H9 (cell line): Measurements from ENCODE around the gene ACAP2. TPM values are rescaled to one million over a fixed set of nuclear protein-coding genes. Genes with fewer than 3 reads are reported as not detected.

Experiments
- DNase-seq: peaks from one replicate; pipeline ENCODE4 v3.0.0-alpha.2; 2017
- H2AFZ ChIP-seq: one replicate; pipeline ENCODE4 v1.6.1; 2013; ENCODE audit warnings: mild to moderate bottlenecking, low read length, control low read depth, moderate library complexity
- H2AK5ac ChIP-seq: 2 replicates; pipeline ENCODE4 v1.6.1; 2013; ENCODE audit warnings: low read length, control low read depth, mixed read lengths; ENCODE audit not compliant: insufficient read length
- H2BK120ac ChIP-seq: one replicate; pipeline ENCODE4 v1.6.1; 2013; ENCODE audit warnings: low read depth, mild to moderate bottlenecking, low read length, control low read depth, inconsistent platforms; ENCODE audit not compliant: poor library complexity, severe bottlenecking
- H2BK12ac ChIP-seq: 2 replicates; pipeline ENCODE4 v1.6.1; 2013; ENCODE audit warnings: low read length, control low read depth, mixed read lengths, low read depth; ENCODE audit not compliant: insufficient read length
- H2BK15ac ChIP-seq: 2 replicates; pipeline ENCODE4 v1.6.1; 2013; ENCODE audit warnings: low read depth, low read length, control low read depth
- H2BK20ac ChIP-seq: one replicate; pipeline ENCODE4 v1.6.1; 2013; ENCODE audit warnings: low read depth, mild to moderate bottlenecking, low read length, control low read depth, inconsistent platforms; ENCODE audit not compliant: poor library complexity, severe bottlenecking
- H2BK5ac ChIP-seq: 2 replicates; pipeline ENCODE4 v1.6.1; 2013; ENCODE audit warnings: low read length, control low read depth, mixed read lengths; ENCODE audit not compliant: insufficient read length
- H3K14ac ChIP-seq: 2 replicates; pipeline ENCODE4 v1.6.1; 2013; ENCODE audit warnings: low read length, control low read depth; ENCODE audit not compliant: insufficient read depth
- H3K18ac ChIP-seq: 2 replicates; pipeline ENCODE4 v1.6.1; 2013; ENCODE audit warnings: low read depth, mild to moderate bottlenecking, mixed read lengths, low read length, control low read depth; ENCODE audit not compliant: insufficient read length
- H3K23ac ChIP-seq: 2 replicates; pipeline ENCODE4 v1.6.1; 2013; ENCODE audit warnings: low read length, control low read depth, mixed read lengths, low read depth; ENCODE audit not compliant: insufficient read length
- H3K23me2 ChIP-seq: 2 replicates; pipeline ENCODE4 v1.6.1; 2013; ENCODE audit warnings: low read depth, mild to moderate bottlenecking, mixed read lengths, low read length, control low read depth; ENCODE audit not compliant: insufficient read length, poor library complexity, severe bottlenecking
- H3K27ac ChIP-seq: 2 replicates; pipeline ENCODE4 v1.5.1; 2013; ENCODE audit warnings: low read length, control low read depth, mixed read lengths, low read depth; ENCODE audit not compliant: insufficient read length
- H3K27me3 ChIP-seq: 2 replicates; pipeline ENCODE4 v1.6.1; 2013; ENCODE audit warnings: low read length, control low read depth, inconsistent platforms; ENCODE audit not compliant: insufficient read depth
- H3K4ac ChIP-seq: 2 replicates; pipeline ENCODE4 v1.6.1; 2013; ENCODE audit warnings: low read depth, mild to moderate bottlenecking, control low read depth, inconsistent platforms, low read length, moderate library complexity
- H3K4me1 ChIP-seq: 2 replicates; pipeline ENCODE4 v1.6.1; 2013; ENCODE audit warnings: low read length, control low read depth, inconsistent platforms; ENCODE audit not compliant: insufficient read depth
- H3K4me2 ChIP-seq: 2 replicates; pipeline ENCODE4 v1.6.1; 2013; ENCODE audit warnings: low read length, control low read depth, mixed read lengths; ENCODE audit not compliant: insufficient read length, insufficient read depth
- H3K56ac ChIP-seq: 2 replicates; pipeline ENCODE4 v1.6.1; 2013; ENCODE audit warnings: low read depth, mild to moderate bottlenecking, mixed read lengths, low read length, control low read depth; ENCODE audit not compliant: insufficient read length
- H3K79me1 ChIP-seq: 2 replicates; pipeline ENCODE4 v1.6.1; 2013; ENCODE audit warnings: low read depth, mild to moderate bottlenecking, moderate library complexity, low read length, control low read depth, inconsistent platforms; ENCODE audit not compliant: insufficient read depth, poor library complexity, severe bottlenecking
- H3K79me2 ChIP-seq: 2 replicates; pipeline ENCODE4 v1.6.1; 2013; ENCODE audit warnings: low read length, control low read depth, inconsistent platforms; ENCODE audit not compliant: insufficient read depth
- H3K9ac ChIP-seq: 2 replicates; pipeline ENCODE4 v1.6.1; 2013; ENCODE audit warnings: low read length, control low read depth, mixed read lengths; ENCODE audit not compliant: insufficient read length; ENCODE audit errors: extremely low read depth
- H3K9me3 ChIP-seq: one replicate; pipeline ENCODE4 v1.6.1; 2013; ENCODE audit warnings: low read depth, low read length, inconsistent platforms; ENCODE audit not compliant: control insufficient read depth
- H3T11ph ChIP-seq: one replicate; pipeline ENCODE4 v1.6.1; 2013; ENCODE audit warnings: mild to moderate bottlenecking, low read length, control low read depth, inconsistent platforms
- H4K20me1 ChIP-seq: one replicate; pipeline ENCODE4 v1.6.1; 2013; ENCODE audit not compliant: control insufficient read depth, insufficient read length, insufficient read depth
- H4K5ac ChIP-seq: 2 replicates; pipeline ENCODE4 v1.6.1; 2013; ENCODE audit warnings: low read depth, mild to moderate bottlenecking, mixed read lengths, low read length, control low read depth; ENCODE audit not compliant: insufficient read length
- H4K8ac ChIP-seq: replicated peaks from 2 replicates; pipeline ENCODE4 v1.6.1; 2013; ENCODE audit warnings: low read length, control low read depth, mixed read lengths, low read depth; ENCODE audit not compliant: insufficient read length
- H4K91ac ChIP-seq: 2 replicates; pipeline ENCODE4 v1.6.1; 2013; ENCODE audit warnings: low read depth, mild to moderate bottlenecking, moderate library complexity, mixed read lengths, low read length, control low read depth; ENCODE audit not compliant: insufficient read length
- H3K27ac Mint-ChIP-seq, 3 experiments: 2 replicates in 2 of 3; 3 replicates in 1 of 3; pipeline ENCODE4 v1.8.0; 2020 to 2021; ENCODE audit warnings: mixed read lengths in 3 of 3, mild to moderate bottlenecking in 1 of 3, moderate library complexity in 1 of 3
- H3K27me3 Mint-ChIP-seq: 2 replicates; pipeline ENCODE4 v1.8.0; 2021; ENCODE audit warnings: low read depth, mild to moderate bottlenecking, moderate library complexity, mixed read lengths
- H3K36me3 Mint-ChIP-seq, 3 experiments: 2 replicates in 2 of 3; 3 replicates in 1 of 3; pipeline ENCODE4 v1.8.0; 2020 to 2021; ENCODE audit warnings: low read depth in 3 of 3, mixed read lengths in 3 of 3; ENCODE audit not compliant: insufficient read depth in 1 of 3
- H3K4me1 Mint-ChIP-seq, 2 experiments: 2 replicates each; pipeline ENCODE4 v1.8.0; 2020; ENCODE audit warnings: mixed read lengths in 2 of 2
- H3K4me3 Mint-ChIP-seq, 2 experiments: 2 replicates in 1 of 2; 3 replicates in 1 of 2; pipeline ENCODE4 v1.8.0; 2020 to 2021; ENCODE audit warnings: mild to moderate bottlenecking in 2 of 2, mixed read lengths in 2 of 2, moderate library complexity in 1 of 2
- H3K9me3 Mint-ChIP-seq, 2 experiments: 2 replicates in 1 of 2; 3 replicates in 1 of 2; pipeline ENCODE4 v1.8.0; 2020; ENCODE audit warnings: mild to moderate bottlenecking in 2 of 2, mixed read lengths in 2 of 2, moderate library complexity in 1 of 2
- WGBS: extraction: QIAGEN DNeasy Blood & Tissue Kit; methylation state at CpG from one replicate; pipeline ENCODE4 v1.1.7; 2013; ENCODE audit warnings: missing lambda C conversion rate, low lambda C conversion rate, mixed read lengths; ENCODE audit not compliant: insufficient read length; ENCODE audit errors: extremely low coverage; 5-methylcytosine and 5-hydroxymethylcytosine counted together
- total RNA-seq: library from RNA; stranded (reverse); gene quantifications from 2 replicates; pipeline ENCODE4 v1.2.1, GENCODE V29; 2021
- TF ChIP-seq, protein P1 (sequence below): fragments of 200-600 bp; sonication (generic); conservative IDR thresholded peaks from 3 replicates; pipeline ENCODE4 v1.8.0; 2021; ENCODE audit warnings: antibody characterized with exemption, mild to moderate bottlenecking

The ACAP2 gene
- total RNA-seq, 1 experiment from 2014 or later: 30.8 TPM

DNA sequence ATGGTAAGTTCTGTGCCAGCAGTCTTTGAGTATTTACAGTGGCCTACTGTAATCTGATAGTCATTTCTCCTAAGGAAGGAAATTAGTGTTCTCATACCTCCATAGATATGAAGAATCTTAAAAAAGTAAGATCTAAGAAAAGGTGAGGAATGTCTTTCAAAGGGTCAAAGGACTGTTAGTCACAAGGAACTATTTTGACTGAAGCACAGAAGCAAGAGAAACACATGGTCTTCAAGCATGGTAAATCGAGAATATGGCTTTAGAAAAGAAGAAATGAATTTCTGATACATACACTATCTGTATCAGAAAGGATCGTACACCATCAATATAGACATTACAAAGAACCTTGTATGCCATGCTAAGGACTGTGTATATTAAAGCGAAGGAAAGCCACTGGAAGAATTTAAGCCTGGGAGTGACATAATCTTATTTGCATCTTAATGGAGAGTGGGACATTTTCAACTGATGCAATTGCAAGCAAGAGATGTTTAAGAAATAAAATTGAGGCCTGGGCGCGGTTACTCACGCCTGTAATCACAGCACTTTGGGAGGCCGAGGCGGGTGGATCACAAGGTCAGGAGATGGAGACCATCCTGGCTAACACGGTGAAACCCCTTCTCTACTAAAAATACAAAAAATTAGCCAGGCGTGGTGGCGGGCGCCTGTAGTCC is 5.5 kb upstream of the ACAP2 start:
- H2AFZ ChIP-seq: no peak overlapping the region
- H3K23me2 ChIP-seq: no peaks in the 10 kb centered on the region
- no peak overlapping the region for H3K4ac ChIP-seq
- no peaks in the 10 kb centered on the region for H3K9me3 ChIP-seq
- H2BK5ac ChIP-seq: no peak overlapping the region
- no peak overlapping the region for H2BK20ac ChIP-seq
- no peak overlapping the region for H4K91ac ChIP-seq
- Mint-ChIP-seq H3K27me3 (no peaks in the 10 kb centered on the region; the same call in 1 of the 2 replicates), H3K9me3 (peaks cover 0 to 6% of the 10 kb centered on the region in 2 experiments; a peak in 2 of 5 replicates), H3K27ac (no peak overlapping the region), H3K4me1 (peaks cover 36 to 38% of the 10 kb centered on the region in 2 experiments), H3K36me3 (no peaks in the 10 kb centered on the region), H3K4me3 (no peak overlapping the region)
- no peaks in the 10 kb centered on the region for H3K79me1 ChIP-seq
- H2BK12ac ChIP-seq: no peak overlapping the region
- no peaks in the 10 kb centered on the region for H3K27me3 ChIP-seq
- H3K56ac ChIP-seq: no peak overlapping the region
- no peak overlapping the region for H4K8ac ChIP-seq
- H4K20me1 ChIP-seq: no peaks in the 10 kb centered on the region
- no peak overlapping the region for H2BK120ac ChIP-seq
- no peak for DNase-seq
- H2BK15ac ChIP-seq: no peak overlapping the region
- peaks cover 4% of the 10 kb centered on the region; the same call in 1 of the 2 replicates for H3K4me1 ChIP-seq
- H3K27ac ChIP-seq: no peak overlapping the region
- no peak overlapping the region for H3K4me2 ChIP-seq
- no peak overlapping the region for H4K5ac ChIP-seq
- no CpG with 5 or more reads among the region's 12 CpGs for WGBS
- no peak overlapping the region for H3K9ac ChIP-seq
- no peak overlapping the region for H3T11ph ChIP-seq
- H3K23ac ChIP-seq: no peak overlapping the region
- no peak overlapping the region for H2AK5ac ChIP-seq
- no peak overlapping the region for H3K14ac ChIP-seq
- no peak overlapping the region for H3K18ac ChIP-seq
- no peaks in the 10 kb centered on the region for H3K79me2 ChIP-seq
- TF ChIP-seq, protein P1, sequence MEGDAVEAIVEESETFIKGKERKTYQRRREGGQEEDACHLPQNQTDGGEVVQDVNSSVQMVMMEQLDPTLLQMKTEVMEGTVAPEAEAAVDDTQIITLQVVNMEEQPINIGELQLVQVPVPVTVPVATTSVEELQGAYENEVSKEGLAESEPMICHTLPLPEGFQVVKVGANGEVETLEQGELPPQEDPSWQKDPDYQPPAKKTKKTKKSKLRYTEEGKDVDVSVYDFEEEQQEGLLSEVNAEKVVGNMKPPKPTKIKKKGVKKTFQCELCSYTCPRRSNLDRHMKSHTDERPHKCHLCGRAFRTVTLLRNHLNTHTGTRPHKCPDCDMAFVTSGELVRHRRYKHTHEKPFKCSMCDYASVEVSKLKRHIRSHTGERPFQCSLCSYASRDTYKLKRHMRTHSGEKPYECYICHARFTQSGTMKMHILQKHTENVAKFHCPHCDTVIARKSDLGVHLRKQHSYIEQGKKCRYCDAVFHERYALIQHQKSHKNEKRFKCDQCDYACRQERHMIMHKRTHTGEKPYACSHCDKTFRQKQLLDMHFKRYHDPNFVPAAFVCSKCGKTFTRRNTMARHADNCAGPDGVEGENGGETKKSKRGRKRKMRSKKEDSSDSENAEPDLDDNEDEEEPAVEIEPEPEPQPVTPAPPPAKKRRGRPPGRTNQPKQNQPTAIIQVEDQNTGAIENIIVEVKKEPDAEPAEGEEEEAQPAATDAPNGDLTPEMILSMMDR: no peak
